Hematopoietic multipotent progenitor cell (in vitro differentiated cells): ENCODE data around the gene RPL27. TPM values are rescaled to one million over a fixed set of nuclear protein-coding genes. Genes with fewer than 3 reads are reported as not detected.

Experiments
- DNase-seq, 3 donors: peaks; one replicate each; pipeline ENCODE4 v3.0.0-alpha.2; 2011 to 2015; ENCODE audit warnings: low read depth in 2 of 3, low spot score in 2 of 3
- small RNA-seq: library from RNA; depleted of rRNA; stranded (forward); fragments of <200 nt; gene quantifications from one replicate; pipeline ENCODE3, GENCODE V24; 2012
- total RNA-seq: library from RNA; depleted of rRNA; stranded (reverse); fragments of >200 nt; gene quantifications from one replicate; pipeline ENCODE4 v1.2.3, GENCODE V29; 2012

The RPL27 gene
- total RNA-seq, 1 donor = 2,332 TPM

GRCh38 chr17:43043307-43043706 is 45.1 kb downstream of the RPL27 start:
- no peak for DNase-seq

DNA sequence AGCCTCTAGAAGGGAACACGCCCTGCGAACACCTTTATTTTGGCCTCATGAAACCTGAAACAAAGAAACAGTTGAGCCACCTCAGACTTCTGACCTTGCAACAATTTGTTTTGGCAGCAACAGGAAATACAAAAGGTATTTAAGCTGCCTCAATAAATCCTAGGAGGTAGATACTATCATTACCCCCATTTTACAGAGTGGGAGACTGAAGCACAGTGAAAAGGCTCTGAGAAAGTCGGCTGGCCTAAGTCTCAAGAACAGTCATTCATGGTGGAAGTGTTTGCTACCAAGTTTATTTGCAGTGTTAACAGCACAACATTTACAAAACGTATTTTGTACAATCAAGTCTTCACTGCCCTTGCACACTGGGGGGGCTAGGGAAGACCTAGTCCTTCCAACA is 45.8 kb downstream of the RPL27 start:
- DNase-seq = no peak

GRCh38 chr17:43051969-43052368 is 53.8 kb downstream of the RPL27 start:
- DNase-seq = no peak

Small RNAs within 50 kb of the gene (small RNA-seq; reads per million reads assigned to genes)
- 1.0 reads per million, percentile 34 among the genes with 10 or more reads in this experiment for gene AARSD1

Other genes with a start within 250 kb of the RPL27 start
- 0.27 TPM for gene RAMP2, start 237.2 kb upstream of the RPL27 start, total RNA-seq
- 45.5 TPM for gene VPS25, start 225.0 kb upstream of the RPL27 start, total RNA-seq
- under 0.01 TPM for gene WNK4, start 217.8 kb upstream of the RPL27 start, total RNA-seq
- 56.6 TPM for gene COA3, start 199.7 kb upstream of the RPL27 start, total RNA-seq
- gene CNTD1, start 199.6 kb upstream of the RPL27 start, total RNA-seq = under 0.01 TPM
- gene BECN1, start 174.1 kb upstream of the RPL27 start, total RNA-seq = 67.9 TPM
- gene PSME3, start 165.0 kb upstream of the RPL27 start, total RNA-seq = 39.0 TPM
- 1.3 TPM for gene AOC2, start 153.8 kb upstream of the RPL27 start, total RNA-seq
- 0.27 TPM for gene AOC3, start 147.2 kb upstream of the RPL27 start, total RNA-seq
- gene G6PC1, start 97.6 kb upstream of the RPL27 start, total RNA-seq = not detected
- 15.9 TPM for gene AARSD1, start 34.0 kb upstream of the RPL27 start, total RNA-seq
- 3.0 TPM for gene PTGES3L, start 18.3 kb upstream of the RPL27 start, total RNA-seq
- gene RUNDC1, start 17.9 kb upstream of the RPL27 start, total RNA-seq = 12.7 TPM
- gene IFI35, start 8.4 kb downstream of the RPL27 start, total RNA-seq = 47.9 TPM
- gene VAT1, start 24.0 kb downstream of the RPL27 start, total RNA-seq = 116 TPM
- 0.27 TPM for gene RND2, start 26.8 kb downstream of the RPL27 start, total RNA-seq
- gene BRCA1, start 126.9 kb downstream of the RPL27 start, total RNA-seq = 14.3 TPM
- gene NBR1, start 172.8 kb downstream of the RPL27 start, total RNA-seq = 27.2 TPM
- gene TMEM106A, start 213.5 kb downstream of the RPL27 start, total RNA-seq = 25.0 TPM
- gene CCDC200, start 230.2 kb downstream of the RPL27 start, total RNA-seq = 0.27 TPM
- not detected for gene RNU2-1, start 235.6 kb downstream of the RPL27 start, total RNA-seq